ENCODE data around the gene NNAT.

Gene NNAT

GRCh38 chr20:37565134-37565811 lies 44.2 kb downstream of the NNAT start:
- H3K79me2 ChIP-seq (ENCODE audit: insufficient read depth, low read length): no peaks in the 10 kb centered on the region
- H2AFZ ChIP-seq (ENCODE audit: low read depth, low read length): no peak overlapping the region
- DNase-seq (no peak), ATAC-seq (ENCODE audit: insufficient read depth, low read depth) (no peak)
- H3K9me3 ChIP-seq (ENCODE audit: insufficient read depth, low read length, severe bottlenecking): no peaks in the 10 kb centered on the region
- peaks cover 29% of the 10 kb centered on the region for H3K4me1 ChIP-seq (ENCODE audit: insufficient read depth, low read length)
- no peaks in the 10 kb centered on the region for H3K36me3 ChIP-seq (ENCODE audit: insufficient read depth, low read length)
- no peak overlapping the region for H3K4me2 ChIP-seq (ENCODE audit: insufficient read depth, low read length)
- H3K27me3 ChIP-seq (ENCODE audit: insufficient read depth, low read length, poor library complexity): peaks cover 33% of the 10 kb centered on the region
- H4K20me1 ChIP-seq (ENCODE audit: insufficient read depth, low read length): peaks cover 16% of the 10 kb centered on the region; the same call in 1 of the 2 replicates
- no peak for TF ChIP-seq EZH2 (IDR thresholded peaks at IDR 0.05; ENCODE audit: borderline replicate concordance, low read depth, low read length, severe bottlenecking)
- no peak for TF ChIP-seq CTCF (IDR thresholded peaks at IDR 0.05; ENCODE audit: borderline replicate concordance, extremely low read depth, low read length, poor library complexity, severe bottlenecking)
- no peak overlapping the region for H3K9ac ChIP-seq (ENCODE audit: low read depth, low read length)
- no peak overlapping the region for H3K27ac ChIP-seq (ENCODE audit: low read length)
- no peak overlapping the region for H3K4me3 ChIP-seq (ENCODE audit: low read depth in 1 of 2, low read length in 2 of 2)

- H2AFZ ChIP-seq (ENCODE audit: low read depth, low read length): peak overlapping the region; percentile 40; the same call in 1 of the 2 replicates
- H3K4me1 ChIP-seq (ENCODE audit: insufficient read depth, low read length): peaks cover 29% of the 10 kb centered on the region
- no peak overlapping the region for H3K27ac ChIP-seq (ENCODE audit: low read length)
Observed at GRCh38 chr20:37566590-37567330, 45.7 kb downstream of the NNAT start.

GRCh38 chr20:37567331-37567665 lies 46.2 kb downstream of the NNAT start:
- Histone ChIP-seq H3K4me3 (ENCODE audit: low read depth in 1 of 2, low read length in 2 of 2) (peak overlapping the region in 1 of 2 experiments; percentile 38; a peak in 2 of 4 replicates), H3K4me2 (ENCODE audit: insufficient read depth, low read length) (peak overlapping the region; percentile 54), H3K9me3 (ENCODE audit: insufficient read depth, low read length, severe bottlenecking) (no peaks in the 10 kb centered on the region), H3K36me3 (ENCODE audit: insufficient read depth, low read length) (no peaks in the 10 kb centered on the region), H3K4me1 (ENCODE audit: insufficient read depth, low read length) (peaks cover 29% of the 10 kb centered on the region), H3K27me3 (ENCODE audit: insufficient read depth, low read length, poor library complexity) (peaks cover 32% of the 10 kb centered on the region), H2AFZ (ENCODE audit: low read depth, low read length) (peak overlapping the region; percentile 40; the same call in 1 of the 2 replicates), H4K20me1 (ENCODE audit: insufficient read depth, low read length) (peaks cover 16% of the 10 kb centered on the region; the same call in 1 of the 2 replicates), H3K27ac (ENCODE audit: low read length) (no peak overlapping the region), H3K9ac (ENCODE audit: low read depth, low read length) (no peak overlapping the region), H3K79me2 (ENCODE audit: insufficient read depth, low read length) (no peaks in the 10 kb centered on the region)
- ATAC-seq (ENCODE audit: insufficient read depth, low read depth) (no peak), DNase-seq (no peak)
- TF ChIP-seq EZH2 (IDR thresholded peaks at IDR 0.05; ENCODE audit: borderline replicate concordance, low read depth, low read length, severe bottlenecking) (no peak), CTCF (IDR thresholded peaks at IDR 0.05; ENCODE audit: borderline replicate concordance, extremely low read depth, low read length, poor library complexity, severe bottlenecking) (no peak)

More at GRCh38 chr20:37566590-37567330, 45.7 kb downstream of the NNAT start:
- Histone ChIP-seq H3K9me3 (ENCODE audit: insufficient read depth, low read length, severe bottlenecking) (no peaks in the 10 kb centered on the region), H3K79me2 (ENCODE audit: insufficient read depth, low read length) (no peaks in the 10 kb centered on the region), H3K36me3 (ENCODE audit: insufficient read depth, low read length) (no peaks in the 10 kb centered on the region), H3K27me3 (ENCODE audit: insufficient read depth, low read length, poor library complexity) (peaks cover 32% of the 10 kb centered on the region), H3K4me3 (ENCODE audit: low read depth in 1 of 2, low read length in 2 of 2) (peak overlapping the region in 1 of 2 experiments; percentile 38; a peak in 2 of 4 replicates), H3K4me2 (ENCODE audit: insufficient read depth, low read length) (peak overlapping the region; percentile 54), H4K20me1 (ENCODE audit: insufficient read depth, low read length) (peaks cover 16% of the 10 kb centered on the region; the same call in 1 of the 2 replicates), H3K9ac (ENCODE audit: low read depth, low read length) (no peak overlapping the region)
- TF ChIP-seq EZH2 (IDR thresholded peaks at IDR 0.05; ENCODE audit: borderline replicate concordance, low read depth, low read length, severe bottlenecking) (no peak), CTCF (IDR thresholded peaks at IDR 0.05; ENCODE audit: borderline replicate concordance, extremely low read depth, low read length, poor library complexity, severe bottlenecking) (no peak)
- no peak for ATAC-seq (ENCODE audit: insufficient read depth, low read depth)
- DNase-seq: no peak
